Neural cell (in vitro differentiated cells): ENCODE data around the gene PPP1R15B.
A peak's percentile ranks its signal among the peaks of the same experiment; 100 is the strongest.

Experiments used
- EP300 ChIP-seq: fragments of 450-650 bp; conservative IDR thresholded peaks from 2 replicates; pipeline ENCODE4 v1.6.1; 2014; ENCODE audit warnings: antibody characterized with exemption, mild to moderate bottlenecking, moderate library complexity; ENCODE audit not compliant: poor library complexity, severe bottlenecking
- EZH2 ChIP-seq: fragments of 200-600, 300-800 bp; shearing (Covaris generic), sonication (generic); IDR thresholded peaks from 2 replicates; pipeline ENCODE4 v1.6.1; 2014; ENCODE audit warnings: antibody characterized with exemption, low read length, borderline replicate concordance, mild to moderate bottlenecking; ENCODE audit not compliant: insufficient read depth, poor library complexity, severe bottlenecking
- MXI1 ChIP-seq: fragments of 450-650 bp; conservative IDR thresholded peaks from 2 replicates; pipeline ENCODE4 v1.6.1; 2014; ENCODE audit warnings: antibody characterized with exemption, mild to moderate bottlenecking; ENCODE audit not compliant: poor library complexity, severe bottlenecking
- POLR2AphosphoS5 ChIP-seq: IDR thresholded peaks from 2 replicates; pipeline ENCODE4 v1.6.1; 2012
- RAD21 ChIP-seq: fragments of 450-650 bp; conservative IDR thresholded peaks from 2 replicates; pipeline ENCODE4 v1.6.1; 2014; ENCODE audit warnings: antibody characterized with exemption, mild to moderate bottlenecking, moderate library complexity
- SMC3 ChIP-seq: fragments of 450-650 bp; conservative IDR thresholded peaks from 2 replicates; pipeline ENCODE4 v1.6.1; 2014; ENCODE audit warnings: antibody characterized with exemption, mild to moderate bottlenecking, moderate library complexity; ENCODE audit not compliant: poor library complexity
- TAF1 ChIP-seq: IDR thresholded peaks from 2 replicates; pipeline ENCODE4 v1.6.1; 2012; ENCODE audit warnings: low read depth
- TF ChIP-seq, protein P1 (sequence below): fragments of 450-650 bp; IDR thresholded peaks from 2 replicates; pipeline ENCODE4 v1.5.1; 2014; ENCODE audit warnings: antibody characterized with exemption, mild to moderate bottlenecking, moderate library complexity; ENCODE audit not compliant: poor library complexity, severe bottlenecking

DNA sequence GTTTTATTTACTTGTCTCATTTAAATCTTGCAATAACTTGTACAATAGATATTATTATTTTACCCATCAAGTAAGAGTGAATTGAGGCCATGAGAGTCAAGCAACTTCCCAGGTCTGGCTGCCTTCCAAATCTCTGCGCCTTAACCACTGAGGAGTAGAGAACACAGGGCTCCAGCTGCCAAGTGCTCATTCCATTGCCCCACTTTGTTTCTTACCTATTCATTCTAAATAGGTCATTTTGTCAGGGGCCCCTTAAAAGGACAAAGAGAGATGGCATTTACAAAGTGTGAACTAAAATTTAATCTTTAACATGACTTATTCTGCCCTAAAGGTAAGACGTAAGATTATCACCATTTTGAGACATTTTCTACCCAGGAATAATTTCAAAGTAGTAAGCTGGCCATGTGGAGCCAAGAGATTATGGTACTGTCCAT is 3.5 kb downstream of the PPP1R15B start:
- TF ChIP-seq, protein P1, sequence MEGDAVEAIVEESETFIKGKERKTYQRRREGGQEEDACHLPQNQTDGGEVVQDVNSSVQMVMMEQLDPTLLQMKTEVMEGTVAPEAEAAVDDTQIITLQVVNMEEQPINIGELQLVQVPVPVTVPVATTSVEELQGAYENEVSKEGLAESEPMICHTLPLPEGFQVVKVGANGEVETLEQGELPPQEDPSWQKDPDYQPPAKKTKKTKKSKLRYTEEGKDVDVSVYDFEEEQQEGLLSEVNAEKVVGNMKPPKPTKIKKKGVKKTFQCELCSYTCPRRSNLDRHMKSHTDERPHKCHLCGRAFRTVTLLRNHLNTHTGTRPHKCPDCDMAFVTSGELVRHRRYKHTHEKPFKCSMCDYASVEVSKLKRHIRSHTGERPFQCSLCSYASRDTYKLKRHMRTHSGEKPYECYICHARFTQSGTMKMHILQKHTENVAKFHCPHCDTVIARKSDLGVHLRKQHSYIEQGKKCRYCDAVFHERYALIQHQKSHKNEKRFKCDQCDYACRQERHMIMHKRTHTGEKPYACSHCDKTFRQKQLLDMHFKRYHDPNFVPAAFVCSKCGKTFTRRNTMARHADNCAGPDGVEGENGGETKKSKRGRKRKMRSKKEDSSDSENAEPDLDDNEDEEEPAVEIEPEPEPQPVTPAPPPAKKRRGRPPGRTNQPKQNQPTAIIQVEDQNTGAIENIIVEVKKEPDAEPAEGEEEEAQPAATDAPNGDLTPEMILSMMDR = no peak
- TF ChIP-seq POLR2AphosphoS5 = no peak
- no peak for TF ChIP-seq RAD21
- no peak for TF ChIP-seq TAF1
- TF ChIP-seq MXI1 = peak; percentile 55
- no peak for TF ChIP-seq EZH2
- TF ChIP-seq EP300 = no peak
- no peak for TF ChIP-seq SMC3
